Colon (tissue), 2 donors: ENCODE data around the gene EFCAB9.

Experiments
- FAIRE-seq: peaks from 2 replicates; lab custom pipeline; 2012; peaks lifted over from hg19 to GRCh38; lab: Jason Lieb, UNC
- donor health status: control.
- donor health status: control.

The EFCAB9 gene

GRCh38 chr5:172243302-172243701 is 49.3 kb downstream of the EFCAB9 start:
- no peak for FAIRE-seq

- no peak for FAIRE-seq
Observed at GRCh38 chr5:172245046-172245445, 51.1 kb downstream of the EFCAB9 start.

- FAIRE-seq, result no peak
Observed at GRCh38 chr5:172245703-172246125, 51.7 kb downstream of the EFCAB9 start.

- FAIRE-seq, result no peak
Observed at GRCh38 chr5:172248637-172249036, 54.7 kb downstream of the EFCAB9 start.

GRCh38 chr5:172251419-172251818 is 57.4 kb downstream of the EFCAB9 start:
- no peak for FAIRE-seq

GRCh38 chr5:172252501-172252900 is 58.5 kb downstream of the EFCAB9 start:
- no peak for FAIRE-seq
